Measurements from ENCODE around the gene PELO.
"Not testable (repeated sequence)": the region's sequence is repeated elsewhere in the genome, so short reads cannot be mapped to it uniquely, and the experiment has no call there.

Gene PELO

GRCh38 chr5:52802272-52802973, 14.7 kb downstream of the PELO start:
- DNase-seq, result no peak

- no peak for DNase-seq
These were observed 15.2 kb downstream of the PELO start for GRCh38 chr5:52802974-52803336.

GRCh38 chr5:52804387-52804791, 16.7 kb downstream of the PELO start:
- no peak for DNase-seq

- no peak for DNase-seq
These were observed 17.3 kb downstream of the PELO start for GRCh38 chr5:52804981-52805380.

GRCh38 chr5:52805615-52806014, 17.9 kb downstream of the PELO start:
- DNase-seq, result no peak

GRCh38 chr5:52807037-52807436, 19.3 kb downstream of the PELO start:
- DNase-seq, result no peak

GRCh38 chr5:52807723-52808122, 20.0 kb downstream of the PELO start:
- DNase-seq, result no peak

- DNase-seq, result no peak
These were observed 20.7 kb downstream of the PELO start for GRCh38 chr5:52808316-52808901.

GRCh38 chr5:52809884-52810283, 22.2 kb downstream of the PELO start:
- DNase-seq, result peak; percentile 36

- no peak for DNase-seq
These were observed 22.7 kb downstream of the PELO start for GRCh38 chr5:52810426-52810825.

- peak; percentile 24 for DNase-seq
These were observed 23.5 kb downstream of the PELO start for GRCh38 chr5:52811067-52811749.

- DNase-seq, result no peak
These were observed 26.8 kb downstream of the PELO start for GRCh38 chr5:52814352-52815148.

GRCh38 chr5:52817818-52818217, 30.1 kb downstream of the PELO start:
- no peak for DNase-seq

- no peak for DNase-seq
These were observed 30.6 kb downstream of the PELO start for GRCh38 chr5:52818360-52818759.

GRCh38 chr5:52818807-52819206, 31.1 kb downstream of the PELO start:
- DNase-seq, result not testable (repeated sequence)

- DNase-seq, result no peak
These were observed 34.2 kb downstream of the PELO start for GRCh38 chr5:52821901-52822300.

- no peak for DNase-seq
These were observed 34.7 kb downstream of the PELO start for GRCh38 chr5:52822437-52822836.

- no peak for DNase-seq
These were observed 37.1 kb downstream of the PELO start for GRCh38 chr5:52824827-52825226.

GRCh38 chr5:52825826-52826225, 38.1 kb downstream of the PELO start:
- no peak for DNase-seq

- DNase-seq, result no peak
These were observed 40.1 kb downstream of the PELO start for GRCh38 chr5:52827815-52828214.

- no peak for DNase-seq
These were observed 41.9 kb downstream of the PELO start for GRCh38 chr5:52829664-52830063.

GRCh38 chr5:52830650-52831049, 42.9 kb downstream of the PELO start:
- DNase-seq, result no peak

GRCh38 chr5:52831786-52832511, 44.2 kb downstream of the PELO start:
- DNase-seq, result no peak
